CD4-positive, alpha-beta T cell treated with Interleukin-6 at 100 ng/mL for 8 hours (primary cell): ENCODE measurements around the gene TAB2.
"Not testable (repeated sequence)": the region's sequence is repeated elsewhere in the genome, so short reads cannot be mapped to it uniquely, and the experiment has no call there.

Experiments
- DNase-seq: peaks from one replicate; pipeline ENCODE4 v3.0.0-alpha.2; 2020; ENCODE audit warnings: mixed read lengths, low spot score

Gene TAB2

DNA sequence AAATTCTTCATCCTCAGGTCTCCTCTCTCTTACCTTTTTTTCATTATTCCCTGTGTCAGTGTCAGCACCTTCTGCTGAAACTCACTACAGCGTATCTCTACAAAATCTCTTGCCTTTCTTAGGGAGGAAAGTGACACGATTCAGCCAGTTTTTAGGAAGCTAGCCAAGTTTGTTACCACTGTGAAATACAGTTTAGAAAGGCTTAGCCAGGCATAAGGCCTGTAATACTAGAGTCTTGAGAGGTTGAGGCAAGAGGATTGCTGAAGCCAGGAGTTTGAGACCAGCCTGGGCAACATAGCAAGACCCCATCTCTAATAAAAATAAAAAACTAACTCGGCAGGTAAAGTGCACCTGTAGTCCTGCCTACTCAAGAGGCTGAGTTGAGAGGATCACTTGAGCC lies 16.7 kb downstream of the TAB2 start:
- DNase-seq = no peak

- no peak for DNase-seq
These were observed 17.2 kb downstream of the TAB2 start for GRCh38 chr6:149334682-149335160.

DNA sequence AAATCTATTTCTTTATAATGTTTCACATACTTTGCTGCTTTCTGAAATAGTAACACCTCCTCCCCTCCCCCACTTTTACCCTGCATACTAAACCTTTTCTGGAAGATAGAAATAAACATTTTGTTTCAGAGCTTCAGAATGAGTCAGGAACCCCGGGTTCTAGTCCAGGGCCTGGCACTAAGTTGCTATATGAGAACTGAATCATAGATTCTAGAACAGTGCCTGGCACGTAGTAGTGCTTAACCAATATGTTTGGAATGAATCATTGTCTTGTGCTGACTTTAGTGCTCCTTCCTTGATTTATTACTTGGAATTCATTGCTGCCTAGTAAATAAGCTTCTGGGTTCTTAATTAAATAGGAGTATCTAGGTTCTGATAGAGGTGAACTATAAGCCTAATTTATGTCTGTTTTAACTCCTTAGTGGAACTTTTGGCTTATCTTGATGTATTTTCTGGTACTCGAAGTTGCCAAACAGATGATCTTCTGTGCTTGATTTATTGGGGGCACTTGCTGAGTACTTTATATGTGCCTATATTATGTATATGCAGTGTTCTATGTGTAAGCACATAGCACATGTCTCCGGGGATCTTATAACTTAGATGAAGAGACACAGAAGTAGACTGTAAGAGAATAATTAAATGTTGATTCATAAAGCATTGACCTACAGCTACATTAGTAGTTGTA lies 18.6 kb downstream of the TAB2 start:
- DNase-seq = peak; percentile 13

GRCh38 chr6:149336609-149336928 lies 19.1 kb downstream of the TAB2 start:
- no peak for DNase-seq

GRCh38 chr6:149337320-149337719 lies 19.8 kb downstream of the TAB2 start:
- no peak for DNase-seq

- no peak for DNase-seq
These were observed 22.7 kb downstream of the TAB2 start for GRCh38 chr6:149340200-149340599.

DNA sequence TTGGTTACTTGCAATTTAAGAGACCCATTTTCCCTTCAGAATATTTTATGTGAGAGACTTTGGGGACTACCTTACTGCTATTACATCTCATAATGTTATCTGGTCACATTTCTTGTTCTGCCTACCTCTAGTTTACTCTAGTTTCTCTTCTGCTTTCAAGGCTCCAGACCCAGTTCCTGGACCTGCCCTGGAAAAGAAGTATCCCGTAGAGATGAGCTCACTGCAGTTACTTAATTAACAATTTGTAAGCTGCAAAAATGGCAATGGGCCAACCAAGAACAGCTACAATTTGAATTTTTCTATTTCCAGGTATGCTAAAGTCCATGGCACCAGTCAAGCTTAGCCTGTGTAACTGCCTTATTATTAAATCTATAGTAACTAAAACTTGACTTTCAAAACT lies 25.0 kb downstream of the TAB2 start:
- no peak for DNase-seq

DNA sequence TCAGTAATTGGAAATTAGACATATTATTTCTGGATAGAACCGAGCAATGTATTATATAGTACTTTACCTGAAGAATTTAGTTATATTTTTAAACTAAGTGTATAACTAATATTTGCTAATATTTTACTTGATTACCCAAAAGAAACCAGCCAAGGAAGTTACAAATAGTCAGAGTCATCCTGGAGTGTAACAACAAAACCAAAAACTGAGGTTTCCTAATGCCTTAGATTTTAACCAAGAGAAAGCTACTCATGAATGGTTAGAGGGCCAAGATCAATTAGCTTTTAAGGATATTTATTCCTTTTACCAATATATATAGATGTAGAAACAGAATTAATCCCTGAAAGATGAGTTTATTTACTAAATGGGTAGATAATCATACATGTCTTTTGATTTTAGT lies 26.0 kb downstream of the TAB2 start:
- DNase-seq = no peak

DNA sequence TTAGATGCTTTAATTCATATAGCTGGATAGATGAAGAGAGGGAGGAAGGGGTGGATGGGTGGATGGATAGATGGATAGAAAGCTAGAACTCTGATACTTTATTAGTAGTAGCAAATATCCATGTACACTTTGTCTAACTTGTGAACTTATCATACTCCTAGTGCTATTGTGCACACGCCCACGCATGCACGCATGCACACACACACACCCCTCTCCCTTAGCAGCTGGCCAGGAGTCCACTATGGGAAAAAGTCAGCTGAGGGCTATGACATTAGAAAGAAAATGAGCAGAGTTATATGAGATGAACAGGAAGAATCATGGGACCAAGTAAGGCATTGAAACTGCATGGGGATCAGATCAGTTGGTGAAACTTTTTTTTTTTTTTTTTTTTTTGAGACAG lies 28.6 kb downstream of the TAB2 start:
- DNase-seq = no peak

DNA sequence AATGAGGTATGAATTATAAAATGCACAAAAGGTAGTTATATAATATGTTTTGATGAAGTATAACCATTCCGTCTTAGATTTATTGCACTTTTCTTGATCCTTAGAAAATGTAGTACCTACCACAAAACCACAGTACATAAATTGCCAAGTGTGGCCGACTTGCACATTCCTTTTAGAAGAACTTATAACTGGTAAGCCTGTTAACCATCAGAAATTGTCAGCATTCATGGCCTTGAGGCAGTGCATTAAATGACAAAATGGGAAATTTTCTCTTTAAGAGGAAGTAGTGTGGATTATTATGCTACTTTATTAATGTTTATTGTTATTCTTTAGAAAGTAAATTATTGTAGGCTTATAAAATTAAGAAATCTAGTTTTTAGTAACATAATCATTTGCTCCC lies 29.6 kb downstream of the TAB2 start:
- DNase-seq = no peak

- not testable (repeated sequence) for DNase-seq
These were observed 31.8 kb downstream of the TAB2 start for GRCh38 chr6:149349279-149349678.

- no peak for DNase-seq
These were observed 36.5 kb downstream of the TAB2 start for GRCh38 chr6:149354009-149354408.

DNA sequence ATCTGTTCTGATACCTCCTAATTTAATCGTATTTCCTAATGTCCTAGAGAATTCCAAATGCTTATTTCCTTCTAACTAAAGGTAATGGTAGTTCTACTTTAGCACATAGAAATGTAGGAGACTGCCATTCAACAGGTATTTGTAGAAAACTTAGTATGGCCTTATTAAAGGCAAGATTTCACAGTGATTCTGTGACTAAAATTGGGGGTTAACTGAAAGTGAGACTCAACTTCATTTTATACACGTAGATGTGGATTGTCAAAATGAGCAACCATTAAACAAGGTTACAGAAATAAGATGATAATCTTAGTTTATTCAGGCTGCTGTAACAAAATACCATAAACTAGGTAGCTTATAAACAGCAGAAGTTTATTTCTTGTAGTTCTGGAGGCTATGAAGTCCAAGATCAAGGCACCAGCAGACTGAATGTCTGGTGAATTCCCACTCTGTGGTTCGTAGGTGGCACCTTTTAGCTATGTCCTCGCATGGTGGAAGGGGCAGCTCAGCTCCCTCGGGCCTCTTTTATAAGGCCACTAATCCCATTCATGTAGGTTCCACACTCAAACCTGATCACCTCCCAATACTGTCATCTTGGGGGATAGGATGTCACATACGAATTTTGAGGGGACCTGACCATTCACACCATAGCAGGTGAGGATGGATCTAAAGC lies 38.7 kb downstream of the TAB2 start:
- DNase-seq = no peak

GRCh38 chr6:149357726-149358538 lies 40.4 kb downstream of the TAB2 start:
- DNase-seq = no peak

- no peak for DNase-seq
These were observed 41.9 kb downstream of the TAB2 start for GRCh38 chr6:149359440-149359839.

GRCh38 chr6:149360536-149360935 lies 43.0 kb downstream of the TAB2 start:
- no peak for DNase-seq

GRCh38 chr6:149362289-149362688 lies 44.8 kb downstream of the TAB2 start:
- DNase-seq = no peak

DNA sequence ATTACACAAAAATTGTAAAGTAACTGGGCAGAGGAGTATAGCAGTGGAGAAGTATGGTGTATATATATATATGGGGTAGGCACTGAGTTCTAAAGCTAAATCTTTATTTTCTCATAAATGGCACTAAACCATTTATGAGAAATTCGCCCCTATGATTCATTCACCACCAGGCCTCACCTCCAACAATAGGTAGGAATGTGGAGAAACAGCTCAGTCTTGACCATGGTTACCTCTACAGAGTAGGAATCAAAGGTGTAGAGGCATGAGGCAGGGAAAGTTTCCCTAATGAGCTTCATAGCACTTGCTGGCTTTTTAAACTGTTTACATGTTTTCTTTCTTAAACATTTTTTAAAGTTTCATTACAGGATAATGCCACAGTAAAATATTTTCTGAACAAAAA lies 45.6 kb downstream of the TAB2 start:
- no peak for DNase-seq

DNA sequence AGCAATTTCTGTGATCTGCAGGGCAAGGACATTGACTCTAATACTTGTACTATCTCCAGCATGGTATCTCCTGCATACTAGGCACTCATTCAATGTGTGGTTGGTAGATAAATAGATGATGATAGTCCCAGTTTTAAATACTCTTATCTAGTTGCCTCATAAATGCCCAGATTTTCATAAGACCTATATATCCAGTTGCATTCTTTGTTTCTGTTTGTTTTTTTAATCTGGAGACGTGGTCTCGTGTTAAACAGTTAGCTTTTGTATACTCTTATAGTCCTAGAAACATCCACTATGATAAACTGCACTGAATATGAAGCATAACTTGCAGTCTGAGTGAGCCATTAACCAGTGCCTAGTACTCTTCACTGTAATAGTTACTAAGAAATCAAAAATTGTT lies 47.0 kb downstream of the TAB2 start:
- DNase-seq = no peak

- no peak for DNase-seq
These were observed 47.7 kb downstream of the TAB2 start for GRCh38 chr6:149365197-149365596.

DNA sequence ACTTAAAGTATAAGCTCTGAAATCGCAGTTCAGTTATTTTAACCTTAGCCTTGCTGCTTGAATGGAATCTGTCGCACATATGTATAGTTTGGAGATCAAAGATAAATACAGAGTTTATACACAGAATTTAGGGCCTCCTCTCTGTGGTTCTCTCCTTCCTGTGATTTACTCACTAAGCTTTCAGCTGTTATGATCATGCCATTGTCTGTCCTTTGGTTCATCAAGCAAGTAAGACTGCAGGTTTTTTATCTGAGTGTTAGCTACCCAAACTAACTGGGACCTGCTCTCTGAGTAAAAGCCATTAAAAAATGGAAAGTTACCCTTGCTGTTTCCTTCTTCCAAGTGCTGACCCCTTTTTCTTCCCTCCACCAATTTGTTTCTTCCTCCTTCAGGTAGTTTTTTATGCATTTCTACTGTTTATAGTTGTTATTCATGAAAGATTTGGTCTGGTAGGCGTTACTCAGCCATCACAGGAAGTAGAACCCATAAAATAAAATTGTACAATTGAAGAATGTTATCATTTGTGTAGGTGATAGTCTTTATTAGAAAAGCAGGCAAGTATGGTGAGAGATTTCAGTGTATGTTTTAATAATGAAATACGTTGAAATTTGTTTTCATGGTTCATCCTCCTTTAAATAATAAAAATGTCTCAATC lies 48.9 kb downstream of the TAB2 start:
- peak; percentile 57 for DNase-seq

GRCh38 chr6:149368065-149368464 lies 50.6 kb downstream of the TAB2 start:
- peak; percentile 13 for DNase-seq

GRCh38 chr6:149371154-149371553 lies 53.6 kb downstream of the TAB2 start:
- no peak for DNase-seq
